Neutrophil (primary cell): ENCODE data around the gene ARF1.
A peak's percentile ranks its signal among the peaks of the same experiment; 100 is the strongest.

Experiments
- H3K27ac ChIP-seq: fragments of 200-600 bp; sonication (generic); 2 replicates; pipeline ENCODE4 v1.5.1; 2016; ENCODE audit warnings: mild to moderate bottlenecking, moderate library complexity
- H3K27me3 ChIP-seq: fragments of 200-600 bp; sonication (generic); 2 replicates; pipeline ENCODE4 v1.6.0; 2016; ENCODE audit warnings: mild to moderate bottlenecking
- H3K36me3 ChIP-seq: fragments of 200-600 bp; sonication (generic); 2 replicates; pipeline ENCODE4 v1.5.1; 2017
- H3K4me1 ChIP-seq, 2 experiments: fragments of 200-600 bp in 1 of 2; sonication (generic) in 1 of 2; 1 replicate in 1 of 2; 2 replicates in 1 of 2; pipeline versions ENCODE4 v1.5.1 to v1.6.1; 2013 to 2016; ENCODE audit warnings: low read depth in 1 of 2, low read length in 1 of 2, mild to moderate bottlenecking in 1 of 2, moderate library complexity in 1 of 2; ENCODE audit not compliant: control insufficient read depth in 1 of 2, insufficient read depth in 1 of 2
- H3K4me3 ChIP-seq, 2 experiments: fragments of 200-600 bp in 1 of 2; sonication (generic) in 1 of 2; 1 replicate in 1 of 2; 2 replicates in 1 of 2; pipeline ENCODE4 v1.5.1; 2013 to 2016; ENCODE audit warnings: low read depth in 1 of 2, low read length in 1 of 2, mild to moderate bottlenecking in 1 of 2, moderate library complexity in 1 of 2
- H3K9me3 ChIP-seq: fragments of 200-600 bp; sonication (generic); 2 replicates; pipeline ENCODE4 v1.5.1; 2016
- TF ChIP-seq, protein P1 (sequence below): fragments of 200-600 bp; sonication (generic); IDR thresholded peaks from 2 replicates; pipeline ENCODE4 v1.5.1; 2016; ENCODE audit warnings: antibody characterized with exemption

Gene ARF1

DNA sequence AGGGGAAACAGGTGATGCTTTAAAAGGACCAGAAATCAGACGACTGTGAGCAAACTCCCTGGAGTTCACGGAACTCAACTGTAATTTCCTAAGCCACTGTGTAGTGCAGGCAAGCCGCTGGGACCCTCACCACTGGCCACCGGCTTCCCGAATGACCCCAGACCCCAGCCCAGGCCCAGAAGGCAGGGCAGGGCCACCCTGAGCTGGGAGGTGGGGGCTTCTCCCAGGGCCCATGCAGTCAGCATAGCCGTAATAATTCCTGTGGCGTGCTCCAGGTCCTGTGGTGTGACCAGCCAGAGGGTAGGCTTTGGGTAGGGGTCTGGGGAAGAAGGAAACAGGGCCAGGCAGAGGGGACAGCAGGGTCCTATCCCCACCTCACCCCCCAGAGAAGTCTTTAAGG, 3.5 kb upstream of the ARF1 start:
- Histone ChIP-seq H3K9me3 (no peaks in the 10 kb centered on the region), H3K27me3 (peaks cover 12% of the 10 kb centered on the region), H3K4me1 (peaks cover 31 to 34% of the 10 kb centered on the region in 2 experiments), H3K4me3 (no peak overlapping the region), H3K27ac (no peak overlapping the region), H3K36me3 (no peaks in the 10 kb centered on the region)
- TF ChIP-seq, protein P1, sequence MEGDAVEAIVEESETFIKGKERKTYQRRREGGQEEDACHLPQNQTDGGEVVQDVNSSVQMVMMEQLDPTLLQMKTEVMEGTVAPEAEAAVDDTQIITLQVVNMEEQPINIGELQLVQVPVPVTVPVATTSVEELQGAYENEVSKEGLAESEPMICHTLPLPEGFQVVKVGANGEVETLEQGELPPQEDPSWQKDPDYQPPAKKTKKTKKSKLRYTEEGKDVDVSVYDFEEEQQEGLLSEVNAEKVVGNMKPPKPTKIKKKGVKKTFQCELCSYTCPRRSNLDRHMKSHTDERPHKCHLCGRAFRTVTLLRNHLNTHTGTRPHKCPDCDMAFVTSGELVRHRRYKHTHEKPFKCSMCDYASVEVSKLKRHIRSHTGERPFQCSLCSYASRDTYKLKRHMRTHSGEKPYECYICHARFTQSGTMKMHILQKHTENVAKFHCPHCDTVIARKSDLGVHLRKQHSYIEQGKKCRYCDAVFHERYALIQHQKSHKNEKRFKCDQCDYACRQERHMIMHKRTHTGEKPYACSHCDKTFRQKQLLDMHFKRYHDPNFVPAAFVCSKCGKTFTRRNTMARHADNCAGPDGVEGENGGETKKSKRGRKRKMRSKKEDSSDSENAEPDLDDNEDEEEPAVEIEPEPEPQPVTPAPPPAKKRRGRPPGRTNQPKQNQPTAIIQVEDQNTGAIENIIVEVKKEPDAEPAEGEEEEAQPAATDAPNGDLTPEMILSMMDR = no peak

DNA sequence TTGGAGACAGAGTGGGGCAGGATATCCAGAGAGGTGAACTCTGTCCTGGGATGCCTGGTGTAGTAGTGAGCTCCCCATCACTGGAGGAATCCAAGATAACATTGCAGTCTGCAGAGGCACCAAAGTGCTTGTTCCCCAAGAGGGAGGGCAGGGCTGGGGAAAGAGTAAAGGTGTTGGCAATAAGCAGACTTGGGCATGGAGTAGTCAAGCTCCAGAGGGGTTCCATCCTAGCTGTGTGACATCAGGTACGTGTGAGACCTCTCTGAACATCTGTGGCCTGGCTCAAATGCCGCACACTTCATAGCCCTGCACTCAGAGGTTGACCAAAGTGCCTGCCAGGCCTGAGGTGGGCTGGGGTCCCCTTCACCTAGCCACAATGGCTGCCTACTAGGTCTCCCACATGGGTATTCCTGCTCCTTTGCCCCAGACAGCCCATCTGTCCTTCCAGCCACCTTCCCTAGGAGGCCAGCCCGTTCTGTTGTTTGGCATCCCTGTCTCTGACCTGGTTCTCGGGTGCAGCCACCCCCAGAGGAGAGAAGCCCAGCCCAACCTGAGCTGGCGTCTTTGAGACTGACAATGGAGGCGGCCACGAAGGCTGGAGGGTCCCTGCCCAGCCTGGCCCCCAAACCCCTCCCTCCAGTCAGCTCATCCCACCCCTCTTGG, 2.8 kb upstream of the ARF1 start:
- Histone ChIP-seq H3K4me1 (peaks cover 38 to 41% of the 10 kb centered on the region in 2 experiments), H3K9me3 (no peaks in the 10 kb centered on the region), H3K4me3 (no peak overlapping the region), H3K27ac (no peak overlapping the region), H3K27me3 (peaks cover 7% of the 10 kb centered on the region), H3K36me3 (no peaks in the 10 kb centered on the region)
- TF ChIP-seq, protein P1 = no peak

DNA sequence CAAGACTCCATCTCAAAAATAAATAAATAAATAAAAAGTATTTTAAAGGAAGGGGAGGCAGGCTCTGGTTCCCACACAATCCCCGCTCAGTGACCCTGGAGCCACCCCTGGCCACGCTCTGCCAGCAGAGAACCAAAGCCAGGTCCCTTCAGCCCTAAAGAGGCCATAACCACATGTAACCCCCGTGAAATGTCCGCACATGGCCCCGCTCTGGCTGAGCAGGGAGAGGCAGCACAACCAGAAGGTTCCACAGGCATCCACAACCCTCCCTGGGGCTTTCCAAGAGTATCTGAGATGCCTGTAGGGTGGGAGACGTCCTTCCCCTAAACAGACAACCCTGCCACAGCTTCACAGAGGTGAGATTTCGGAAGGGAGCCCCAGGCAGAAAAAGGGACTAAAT, 1.4 kb upstream of the ARF1 start:
- H3K4me3 ChIP-seq = peak overlapping the region in 1 of 2 experiments; percentile 90
- H3K27ac ChIP-seq = no peak overlapping the region
- H3K4me1 ChIP-seq = peaks cover 52 to 55% of the 10 kb centered on the region in 2 experiments

DNA sequence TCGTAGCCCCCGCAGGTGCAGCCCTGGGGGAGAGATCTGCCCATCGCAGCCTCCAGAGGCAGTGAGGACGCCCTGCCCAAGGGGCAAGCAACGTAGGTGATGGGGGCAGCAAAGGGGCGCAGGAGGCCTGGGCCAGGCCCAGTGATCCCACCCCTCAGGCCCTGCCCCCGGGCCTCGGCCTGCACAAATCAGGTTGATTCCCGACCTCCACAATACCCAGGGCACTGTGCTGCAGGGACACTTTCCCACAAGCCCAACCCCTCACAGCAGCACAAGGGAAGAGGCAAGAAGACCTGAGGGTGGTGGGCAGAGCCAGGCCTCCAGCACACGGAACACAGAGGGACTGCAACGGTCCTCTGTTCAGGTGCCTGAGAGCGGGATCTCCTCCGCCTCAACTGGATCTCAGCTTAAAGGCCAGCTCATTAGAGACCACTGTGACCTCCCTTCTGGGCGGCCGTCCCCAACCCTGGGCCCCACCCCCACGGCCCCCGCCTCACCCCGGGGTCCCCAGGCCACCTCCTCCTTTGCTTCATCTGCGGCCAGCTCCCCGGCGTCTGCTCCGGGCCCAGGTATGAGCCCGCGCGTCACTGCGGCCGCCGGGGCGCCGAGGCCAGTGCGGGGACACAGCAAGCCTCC, 812 bp upstream of the ARF1 start:
- Histone ChIP-seq H3K4me1 (peaks cover 58 to 59% of the 10 kb centered on the region in 2 experiments), H3K27me3 (no peaks in the 10 kb centered on the region), H3K4me3 (peak overlapping the region; percentile 90 to 97), H3K27ac (peak overlapping the region; percentile 97), H3K36me3 (no peaks in the 10 kb centered on the region), H3K9me3 (no peaks in the 10 kb centered on the region)
- TF ChIP-seq, protein P1 = no peak

More for the DNA sequence above, 1.4 kb upstream of the ARF1 start:
- TF ChIP-seq, protein P1 = no peak
- Histone ChIP-seq H3K9me3 (no peaks in the 10 kb centered on the region), H3K27me3 (no peaks in the 10 kb centered on the region), H3K36me3 (no peaks in the 10 kb centered on the region)

DNA sequence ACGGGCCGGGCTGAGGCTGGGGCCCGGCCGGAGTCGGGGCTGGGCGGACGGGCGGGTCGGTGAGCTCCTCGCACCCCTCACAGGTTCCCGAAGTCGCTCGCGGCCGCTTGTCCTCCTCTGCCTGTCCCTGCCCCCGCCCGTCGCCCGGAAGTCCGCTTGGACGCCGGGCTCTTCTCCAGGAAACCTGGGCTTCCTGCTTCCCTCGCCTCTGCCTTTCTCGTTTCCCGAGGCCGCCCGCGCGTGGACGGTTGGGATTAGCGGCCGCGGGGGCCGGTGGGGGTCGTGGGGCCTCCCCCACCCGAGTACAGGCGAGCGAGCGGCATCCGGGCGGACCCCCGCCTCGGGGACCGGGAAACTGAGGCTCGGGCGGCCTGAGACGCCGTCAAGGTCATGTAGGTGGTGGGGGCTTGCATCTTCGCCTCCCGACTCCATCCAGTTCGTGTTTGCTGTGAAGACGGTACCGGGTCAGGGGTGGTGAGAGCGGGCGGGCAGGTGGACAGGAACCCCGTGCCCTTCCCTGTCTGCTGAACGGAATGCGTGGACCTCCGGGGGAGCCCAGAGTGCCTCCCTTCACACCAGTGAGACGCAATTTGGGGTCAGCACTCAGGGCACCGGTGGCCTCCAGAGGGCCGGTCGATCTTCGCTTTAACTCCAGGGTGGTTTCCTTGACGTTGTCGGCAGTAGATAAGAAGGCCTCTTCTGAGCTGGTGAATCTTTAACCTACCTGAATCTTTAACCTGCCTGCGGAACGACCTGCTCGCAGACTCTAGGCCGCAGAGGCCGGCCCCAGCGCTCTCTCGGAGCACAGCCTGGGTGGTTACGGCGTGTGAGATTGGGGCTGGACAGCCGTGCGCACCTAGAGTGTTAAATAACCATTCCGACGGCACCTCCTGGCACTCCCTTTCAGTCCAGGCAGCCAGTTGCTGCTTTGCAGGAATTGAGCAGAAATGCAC, 686 bp downstream of the ARF1 start:
- H3K4me1 ChIP-seq = peaks cover 69 to 71% of the 10 kb centered on the region in 2 experiments
- peak overlapping the region; percentile 90 to 97 for H3K4me3 ChIP-seq
- H3K27ac ChIP-seq = peak overlapping the region; percentile 97
- no peaks in the 10 kb centered on the region for H3K27me3 ChIP-seq
- TF ChIP-seq, protein P1 = no peak
- no peaks in the 10 kb centered on the region for H3K9me3 ChIP-seq
- H3K36me3 ChIP-seq = no peaks in the 10 kb centered on the region
